K562 (cell line): ENCODE results near the gene CEACAM18. TPM values are rescaled to one million over a fixed set of nuclear protein-coding genes. Genes with fewer than 3 reads are reported as not detected.
A peak's percentile ranks its signal among the peaks of the same experiment; 100 is the strongest.

Experiments
- ARID1B ChIP-seq: fragments of 450-650 bp; IDR thresholded peaks from 2 replicates; pipeline ENCODE4 v1.6.1; 2016; ENCODE audit warnings: antibody characterized with exemption, mild to moderate bottlenecking, inconsistent platforms
- C11orf30 ChIP-seq: fragments of 450-650 bp; IDR thresholded peaks from 2 replicates; pipeline ENCODE4 v1.6.1; 2016; ENCODE audit warnings: low read depth, mild to moderate bottlenecking
- CCNT2 ChIP-seq: IDR thresholded peaks from 2 replicates; pipeline ENCODE4 v1.6.1; 2011; ENCODE audit warnings: borderline replicate concordance, low read depth, mild to moderate bottlenecking, moderate library complexity, mixed read lengths, low read length; ENCODE audit not compliant: insufficient read length; ENCODE audit errors: extremely low read depth
- CTBP1 ChIP-seq: fragments of 450-650 bp; IDR thresholded peaks from 2 replicates; pipeline ENCODE4 v1.6.1; 2016; ENCODE audit warnings: borderline replicate concordance
- GTF2E2 ChIP-seq: fragments of 200-800 bp; sonication (Bioruptor generic); IDR thresholded peaks from 2 replicates; pipeline ENCODE4 v1.6.1; 2016; ENCODE audit warnings: missing genetic modification characterization, missing compliant biosample characterization
- MECOM ChIP-seq: fragments of 250-450 bp; sonication (Bioruptor Pico); IDR thresholded peaks from 2 replicates; pipeline ENCODE4 v1.8.0; 2022; ENCODE audit warnings: inconsistent platforms
- MIER1 ChIP-seq: fragments of 450-650 bp; IDR thresholded peaks from 2 replicates; pipeline ENCODE4 v1.6.1; 2016; ENCODE audit warnings: antibody characterized with exemption, mild to moderate bottlenecking, low read depth
- MYNN ChIP-seq, 2 experiments: sonication (generic); formaldehyde crosslinking in 1 of 2; IDR thresholded peaks; 2 replicates each; pipeline versions ENCODE4 v1.5.0 to v1.6.1; 2016 to 2020; ENCODE audit warnings: antibody characterized with exemption in 1 of 2, missing genetic modification reagents in 1 of 2
- POLR2H ChIP-seq: IDR thresholded peaks from 2 replicates; pipeline ENCODE4 v1.6.1; 2016; ENCODE audit warnings: missing genetic modification characterization, low read depth, mild to moderate bottlenecking, control low read depth, missing compliant biosample characterization, moderate library complexity
- RCOR1 ChIP-seq, 2 experiments: IDR thresholded peaks; 2 replicates each; pipeline ENCODE4 v1.6.1; 2012; ENCODE audit warnings: low read depth in 2 of 2, low read length in 2 of 2, borderline replicate concordance in 1 of 2, improper control_type of control experiment in 1 of 2
- RFX5 ChIP-seq: IDR thresholded peaks from 2 replicates; pipeline ENCODE4 v1.6.1; 2011; ENCODE audit warnings: low read depth, mild to moderate bottlenecking, improper control_type of control experiment, low read length
- SIX5 ChIP-seq, 2 experiments: IDR thresholded peaks; 2 replicates each; pipeline ENCODE4 v1.6.1; 2011; ENCODE audit warnings: low read length in 2 of 2, borderline replicate concordance in 1 of 2, low read depth in 1 of 2, mild to moderate bottlenecking in 1 of 2, moderate library complexity in 1 of 2; ENCODE audit not compliant: insufficient read depth in 1 of 2
- SMC3 ChIP-seq: conservative IDR thresholded peaks from 2 replicates; pipeline ENCODE4 v1.6.1; 2011; ENCODE audit warnings: low read depth, low read length, improper control_type of control experiment; ENCODE audit not compliant: insufficient read depth
- TFAM ChIP-seq: fragments of 250-450 bp; sonication (Bioruptor Pico); conservative IDR thresholded peaks from 2 replicates; pipeline ENCODE4 v1.5.0; 2021; ENCODE audit warnings: mild to moderate bottlenecking, moderate library complexity
- ZNF175 ChIP-seq: fragments of 200-800 bp; sonication (Bioruptor generic); IDR thresholded peaks from 2 replicates; pipeline ENCODE4 v1.6.1; 2016; ENCODE audit warnings: low read depth, mild to moderate bottlenecking, missing genetic modification characterization, missing compliant biosample characterization
- ZNF76 ChIP-seq: fragments of 250-450 bp; sonication (Bioruptor Pico); IDR thresholded peaks from 2 replicates; pipeline ENCODE4 v1.4.0; 2020; ENCODE audit warnings: mild to moderate bottlenecking, moderate library complexity, borderline replicate concordance
- polyA plus RNA-seq, 8 experiments: library from polyadenylated mRNA; depleted of rRNA in 4 of 8; stranded (reverse) in 5 of 8; unstranded in 3 of 8; fragments of >200 nt; fragmentation: Nextera tagmentation in 2 of 8; fragmentation: Illumina TruSeq in 1 of 8; extraction: Ambion mirVana in 2 of 8; extraction: Trizol in 1 of 8; gene quantifications; 2 replicates each; pipeline versions ENCODE4 v1.2.1 to v1.2.3, GENCODE V29; 2011 to 2014; ENCODE audit warnings: inconsistent platforms in 1 of 8, missing spikeins in 1 of 8
- total RNA-seq, 7 experiments: library from RNA; depleted of rRNA in 6 of 7; stranded (reverse); fragments of >200 nt in 6 of 7; fragmentation: Illumina TruSeq in 2 of 7; extraction: Trizol in 2 of 7; gene quantifications; 2 replicates each; pipeline versions ENCODE4 v1.2.1 to v1.2.3, GENCODE V29; 2011 to 2021; ENCODE audit warnings: low replicate concordance in 1 of 7
- TF ChIP-seq, protein P1 (sequence below): fragments of 450-650 bp; IDR thresholded peaks from 2 replicates; pipeline ENCODE4 v1.6.1; 2017; ENCODE audit warnings: antibody characterized with exemption, mild to moderate bottlenecking
- TF ChIP-seq, protein P2 (sequence below): fragments of 250-450 bp; sonication (Bioruptor Pico); IDR thresholded peaks from 2 replicates; pipeline ENCODE4 v1.5.0; 2021
- TF ChIP-seq, protein P3 (sequence below): fragments of 250-450 bp; sonication (Bioruptor Pico); IDR thresholded peaks from 2 replicates; pipeline ENCODE4 v1.6.1; 2021; ENCODE audit warnings: mild to moderate bottlenecking
- TF ChIP-seq, protein P4 (sequence below): sonication (generic); formaldehyde crosslinking; IDR thresholded peaks from 2 replicates; pipeline ENCODE4 v1.8.0; 2022; ENCODE audit warnings: mild to moderate bottlenecking, missing genetic modification reagents

The CEACAM18 gene
- total and polyA plus RNA-seq, 9 of the 15 experiments (the other 6 are each of a cell fraction or from before 2014, with no cell fraction given), result 0.08 to 0.24 (median 0.15) TPM; not detected in 3

DNA sequence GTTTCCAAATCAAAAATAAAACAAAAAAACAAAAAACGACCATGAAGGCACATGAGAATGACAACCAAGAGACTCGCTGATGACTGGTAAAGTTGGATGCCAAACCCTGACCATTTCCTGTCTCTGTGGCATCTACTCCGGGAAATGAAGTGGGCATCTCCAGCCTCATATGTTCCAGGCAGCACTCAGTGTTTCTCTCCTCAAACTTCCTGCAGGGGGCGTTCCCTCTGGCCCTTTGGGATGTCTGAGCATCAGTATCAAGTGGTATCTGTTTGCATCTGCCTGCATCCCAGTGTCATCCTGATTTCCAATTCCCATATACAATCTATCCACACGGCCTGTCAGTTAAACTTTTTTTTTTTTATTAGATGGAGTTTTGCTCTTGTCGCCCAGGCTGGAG, 33.0 kb downstream of the CEACAM18 start (continued):
- TF ChIP-seq, protein P1, sequence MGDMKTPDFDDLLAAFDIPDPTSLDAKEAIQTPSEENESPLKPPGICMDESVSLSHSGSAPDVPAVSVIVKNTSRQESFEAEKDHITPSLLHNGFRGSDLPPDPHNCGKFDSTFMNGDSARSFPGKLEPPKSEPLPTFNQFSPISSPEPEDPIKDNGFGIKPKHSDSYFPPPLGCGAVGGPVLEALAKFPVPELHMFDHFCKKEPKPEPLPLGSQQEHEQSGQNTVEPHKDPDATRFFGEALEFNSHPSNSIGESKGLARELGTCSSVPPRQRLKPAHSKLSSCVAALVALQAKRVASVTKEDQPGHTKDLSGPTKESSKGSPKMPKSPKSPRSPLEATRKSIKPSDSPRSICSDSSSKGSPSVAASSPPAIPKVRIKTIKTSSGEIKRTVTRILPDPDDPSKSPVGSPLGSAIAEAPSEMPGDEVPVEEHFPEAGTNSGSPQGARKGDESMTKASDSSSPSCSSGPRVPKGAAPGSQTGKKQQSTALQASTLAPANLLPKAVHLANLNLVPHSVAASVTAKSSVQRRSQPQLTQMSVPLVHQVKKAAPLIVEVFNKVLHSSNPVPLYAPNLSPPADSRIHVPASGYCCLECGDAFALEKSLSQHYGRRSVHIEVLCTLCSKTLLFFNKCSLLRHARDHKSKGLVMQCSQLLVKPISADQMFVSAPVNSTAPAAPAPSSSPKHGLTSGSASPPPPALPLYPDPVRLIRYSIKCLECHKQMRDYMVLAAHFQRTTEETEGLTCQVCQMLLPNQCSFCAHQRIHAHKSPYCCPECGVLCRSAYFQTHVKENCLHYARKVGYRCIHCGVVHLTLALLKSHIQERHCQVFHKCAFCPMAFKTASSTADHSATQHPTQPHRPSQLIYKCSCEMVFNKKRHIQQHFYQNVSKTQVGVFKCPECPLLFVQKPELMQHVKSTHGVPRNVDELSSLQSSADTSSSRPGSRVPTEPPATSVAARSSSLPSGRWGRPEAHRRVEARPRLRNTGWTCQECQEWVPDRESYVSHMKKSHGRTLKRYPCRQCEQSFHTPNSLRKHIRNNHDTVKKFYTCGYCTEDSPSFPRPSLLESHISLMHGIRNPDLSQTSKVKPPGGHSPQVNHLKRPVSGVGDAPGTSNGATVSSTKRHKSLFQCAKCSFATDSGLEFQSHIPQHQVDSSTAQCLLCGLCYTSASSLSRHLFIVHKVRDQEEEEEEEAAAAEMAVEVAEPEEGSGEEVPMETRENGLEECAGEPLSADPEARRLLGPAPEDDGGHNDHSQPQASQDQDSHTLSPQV, result peak; percentile 45; the same call in 1 of the 2 replicates
- TF ChIP-seq, protein P2, sequence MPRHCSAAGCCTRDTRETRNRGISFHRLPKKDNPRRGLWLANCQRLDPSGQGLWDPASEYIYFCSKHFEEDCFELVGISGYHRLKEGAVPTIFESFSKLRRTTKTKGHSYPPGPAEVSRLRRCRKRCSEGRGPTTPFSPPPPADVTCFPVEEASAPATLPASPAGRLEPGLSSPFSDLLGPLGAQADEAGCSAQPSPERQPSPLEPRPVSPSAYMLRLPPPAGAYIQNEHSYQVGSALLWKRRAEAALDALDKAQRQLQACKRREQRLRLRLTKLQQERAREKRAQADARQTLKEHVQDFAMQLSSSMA (CRISPR knock-in tag), result no peak
- TF ChIP-seq TFAM (CRISPR knock-in tag), result no peak
- no peak for TF ChIP-seq ZNF76 (CRISPR knock-in tag)
- no peak for TF ChIP-seq CCNT2
- no peak for TF ChIP-seq C11orf30
- TF ChIP-seq POLR2H (tag), result no peak
- TF ChIP-seq RFX5, result no peak
- peak; percentile 90 for TF ChIP-seq CTBP1
- TF ChIP-seq MECOM (CRISPR knock-in tag), result peak; percentile 79; the same call in 1 of the 2 replicates
- TF ChIP-seq SMC3, result 0 out of 2 replicates have a peak, but pooled peaks have one; percentile 4
- no peak for TF ChIP-seq MYNN (IDR thresholded peaks at IDR 0.05)
- no peak for TF ChIP-seq MYNN (CRISPR knock-in tag; IDR thresholded peaks at IDR 0.05)
- TF ChIP-seq, protein P3, sequence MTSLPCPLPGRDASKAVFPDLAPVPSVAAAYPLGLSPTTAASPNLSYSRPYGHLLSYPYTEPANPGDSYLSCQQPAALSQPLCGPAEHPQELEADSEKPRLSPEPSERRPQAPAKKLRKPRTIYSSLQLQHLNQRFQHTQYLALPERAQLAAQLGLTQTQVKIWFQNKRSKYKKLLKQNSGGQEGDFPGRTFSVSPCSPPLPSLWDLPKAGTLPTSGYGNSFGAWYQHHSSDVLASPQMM, result no peak
- no peak for TF ChIP-seq ARID1B
- TF ChIP-seq SIX5 (IDR thresholded peaks at IDR 0.05; ENCODE audit: borderline replicate concordance in 1 of 2, insufficient read depth in 1 of 2, low read depth in 1 of 2, low read length in 2 of 2), result no peak
- peak; percentile 54 to 90; a peak in 3 of 4 replicates for TF ChIP-seq RCOR1 (IDR thresholded peaks at IDR 0.05; ENCODE audit: borderline replicate concordance in 1 of 2, low read depth in 2 of 2, low read length in 2 of 2)
- TF ChIP-seq, protein P4, sequence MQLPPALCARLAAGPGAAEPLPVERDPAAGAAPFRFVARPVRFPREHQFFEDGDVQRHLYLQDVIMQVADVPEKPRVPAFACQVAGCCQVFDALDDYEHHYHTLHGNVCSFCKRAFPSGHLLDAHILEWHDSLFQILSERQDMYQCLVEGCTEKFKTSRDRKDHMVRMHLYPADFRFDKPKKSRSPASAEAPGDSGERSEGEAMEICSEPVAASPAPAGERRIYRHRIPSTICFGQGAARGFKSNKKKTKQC, result no peak
- TF ChIP-seq ZNF175 (CRISPR knock-in tag), result no peak
- no peak for TF ChIP-seq MIER1
- TF ChIP-seq GTF2E2 (tag), result no peak
